ENCODE results near the gene RFX6. TPM values are rescaled to one million over a fixed set of nuclear protein-coding genes. Genes with fewer than 3 reads are reported as not detected.

The RFX6 gene
- total RNA-seq, 1 experiment from 2014 or later: not detected

DNA sequence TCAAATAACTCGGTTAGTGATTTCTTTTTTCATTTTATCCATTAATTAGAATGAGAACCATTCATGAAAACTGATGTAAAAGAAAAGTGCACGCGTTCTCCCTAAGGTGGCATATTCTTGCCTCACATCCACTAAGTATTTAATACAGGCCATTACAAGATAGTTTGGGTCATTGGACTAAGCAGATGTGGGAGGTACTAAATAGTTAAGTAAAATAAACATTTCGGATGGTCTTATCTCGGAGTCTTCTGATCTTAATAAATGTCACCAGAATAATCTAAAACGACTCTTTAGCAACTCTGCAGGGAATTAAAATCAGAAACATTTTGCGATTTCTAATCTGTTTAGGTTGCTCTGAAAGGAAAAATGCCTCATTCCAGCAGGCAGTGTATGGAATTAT, 78.7 kb downstream of the RFX6 start:
- TF ChIP-seq CBX3 (IDR thresholded peaks at IDR 0.05; ENCODE audit: low read depth) (no peak), ELF1 (IDR thresholded peaks at IDR 0.05; ENCODE audit: borderline replicate concordance, low read depth) (no peak), YY1 (IDR thresholded peaks at IDR 0.05; ENCODE audit: extremely low read depth, insufficient replicate concordance, low read depth, low read length) (no peak), TCF7L2 (IDR thresholded peaks at IDR 0.05; ENCODE audit: borderline replicate concordance, extremely low read depth, insufficient read depth, insufficient read length) (no peak), ZNF274 (IDR thresholded peaks at IDR 0.05; ENCODE audit: low read depth, low read length) (no peak), CEBPB (IDR thresholded peaks at IDR 0.05; ENCODE audit: low read depth) (no peak), CTCF (IDR thresholded peaks at IDR 0.05 in 2 of 3, conservative IDR thresholded peaks at IDR 0.05 in 1 of 3; ENCODE audit: borderline replicate concordance in 1 of 3, insufficient read depth in 1 of 3, low read depth in 2 of 3, low read length in 2 of 3) (no peak), SIN3A (IDR thresholded peaks at IDR 0.05; ENCODE audit: low read depth) (no peak), JUND (IDR thresholded peaks at IDR 0.05) (no peak), RAD21 (IDR thresholded peaks at IDR 0.05; ENCODE audit: low read depth) (no peak), SP1 (IDR thresholded peaks at IDR 0.05; ENCODE audit: low read depth) (no peak), EGR1 (IDR thresholded peaks at IDR 0.05; ENCODE audit: low read depth) (no peak)
- TF ChIP-seq, protein P1, sequence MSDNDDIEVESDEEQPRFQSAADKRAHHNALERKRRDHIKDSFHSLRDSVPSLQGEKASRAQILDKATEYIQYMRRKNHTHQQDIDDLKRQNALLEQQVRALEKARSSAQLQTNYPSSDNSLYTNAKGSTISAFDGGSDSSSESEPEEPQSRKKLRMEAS (IDR thresholded peaks at IDR 0.05): no peak
- TF ChIP-seq, protein P2, sequence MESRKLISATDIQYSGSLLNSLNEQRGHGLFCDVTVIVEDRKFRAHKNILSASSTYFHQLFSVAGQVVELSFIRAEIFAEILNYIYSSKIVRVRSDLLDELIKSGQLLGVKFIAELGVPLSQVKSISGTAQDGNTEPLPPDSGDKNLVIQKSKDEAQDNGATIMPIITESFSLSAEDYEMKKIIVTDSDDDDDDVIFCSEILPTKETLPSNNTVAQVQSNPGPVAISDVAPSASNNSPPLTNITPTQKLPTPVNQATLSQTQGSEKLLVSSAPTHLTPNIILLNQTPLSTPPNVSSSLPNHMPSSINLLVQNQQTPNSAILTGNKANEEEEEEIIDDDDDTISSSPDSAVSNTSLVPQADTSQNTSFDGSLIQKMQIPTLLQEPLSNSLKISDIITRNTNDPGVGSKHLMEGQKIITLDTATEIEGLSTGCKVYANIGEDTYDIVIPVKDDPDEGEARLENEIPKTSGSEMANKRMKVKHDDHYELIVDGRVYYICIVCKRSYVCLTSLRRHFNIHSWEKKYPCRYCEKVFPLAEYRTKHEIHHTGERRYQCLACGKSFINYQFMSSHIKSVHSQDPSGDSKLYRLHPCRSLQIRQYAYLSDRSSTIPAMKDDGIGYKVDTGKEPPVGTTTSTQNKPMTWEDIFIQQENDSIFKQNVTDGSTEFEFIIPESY (IDR thresholded peaks at IDR 0.05; ENCODE audit: extremely low read depth, insufficient replicate concordance, low read length): no peak
- no peak overlapping the region for H3K4me3 ChIP-seq (replicated peaks in 1 of 2; ENCODE audit: low read depth in 1 of 2, low read length in 2 of 2)
- DNase-seq (ENCODE audit: low read depth, low spot score) (no peak), ATAC-seq (no peak)
- H3K27me3 ChIP-seq (ENCODE audit: insufficient read depth, low read length): no peaks in the 10 kb centered on the region
- ChIA-PET CTCF (interaction anchor here (2.3 kb wide), 1 partner anchor 74 kb away, joined by 6 read pairs; no protein-coding TSS in a partner anchor), POLR2A (no interaction called here), RAD21 (ENCODE audit: low non-redundant PET in 1 of 2, low total read pairs in 2 of 2, uncharacterized antibody in 2 of 2, unreplicated experiment in 2 of 2) (no interaction called here)
- no peaks in the 10 kb centered on the region for H3K4me1 ChIP-seq (ENCODE audit: control insufficient read depth in 1 of 2, insufficient read depth in 2 of 2, low read length in 2 of 2)
- no peak overlapping the region for H3K4me2 ChIP-seq (ENCODE audit: low read length)
- H3K9me2 ChIP-seq (ENCODE audit: insufficient read depth): no peaks in the 10 kb centered on the region
- no peaks in the 10 kb centered on the region for H4K20me1 ChIP-seq (ENCODE audit: insufficient read depth)
- H3K9me3 ChIP-seq (ENCODE audit: control insufficient read depth in 1 of 2, insufficient read depth in 1 of 2, low read depth in 1 of 2, low read length in 2 of 2): no peaks in the 10 kb centered on the region
- no peaks in the 10 kb centered on the region for H3K79me2 ChIP-seq (ENCODE audit: insufficient read depth, low read length)
- H2AFZ ChIP-seq (ENCODE audit: low read depth, low read length, poor library complexity, severe bottlenecking): no peak overlapping the region
- H3K27ac ChIP-seq (ENCODE audit: low read depth, low read length): no peak overlapping the region
- intact Hi-C loops (cut with micrococcal nuclease): no loop called here
- H3K36me3 ChIP-seq (ENCODE audit: control insufficient read depth in 1 of 2, insufficient read depth in 2 of 2, low read length in 2 of 2): no peaks in the 10 kb centered on the region
- no peak overlapping the region for H3K9ac ChIP-seq (ENCODE audit: low read length)
- no TSS peak for BruUV-seq (replicated peaks)

All from HCT116 (cell line).